GM21786 (cell line): ENCODE measurements around the gene RTCA.
"Not testable (repeated sequence)": the region's sequence is repeated elsewhere in the genome, so short reads cannot be mapped to it uniquely, and the experiment has no call there.

Source experiments
- ATAC-seq: cut with Tn5 transposase; IDR thresholded peaks from one replicate; pipeline ENCODE4 v1.9.1; 2021; ENCODE audit not compliant: unreplicated experiment

Gene RTCA

DNA sequence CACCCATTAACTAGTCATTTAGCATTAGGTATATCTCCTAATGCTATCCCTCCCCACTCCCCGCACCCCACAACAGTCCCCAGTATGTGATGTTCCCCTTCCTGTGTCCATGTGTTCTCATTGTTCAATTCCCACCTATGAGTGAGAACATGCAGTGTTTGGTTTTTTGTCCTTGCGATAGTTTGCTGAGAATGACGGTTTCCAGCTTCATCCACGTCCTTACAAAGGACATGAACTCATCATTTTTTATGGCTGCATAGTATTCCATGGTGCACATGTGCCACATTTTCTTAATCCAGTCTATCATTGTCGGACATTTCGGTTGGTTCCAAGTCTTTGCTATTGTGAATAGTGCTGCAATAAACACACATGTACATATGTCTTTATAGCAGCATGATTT is 7.6 kb upstream of the RTCA start:
- ATAC-seq, result not testable (repeated sequence)

DNA sequence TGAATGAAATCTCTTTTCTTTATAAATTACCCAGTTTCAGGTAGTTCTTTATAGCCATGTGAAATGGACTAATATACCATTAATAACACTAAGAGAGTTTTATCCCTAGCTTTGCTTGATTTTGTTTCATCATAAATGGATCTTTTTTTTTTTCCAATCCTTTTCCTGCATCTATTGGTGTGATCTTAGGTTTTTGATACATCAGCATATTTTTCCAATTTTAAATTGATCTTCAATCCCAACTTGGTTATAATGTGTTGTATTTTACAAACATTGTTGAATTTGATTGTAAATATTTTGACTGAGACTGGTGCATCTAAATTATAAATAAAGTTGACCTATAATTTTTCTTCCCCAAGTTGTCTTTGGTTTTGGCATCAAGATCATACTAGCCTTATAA is 4.3 kb upstream of the RTCA start:
- no peak for ATAC-seq

DNA sequence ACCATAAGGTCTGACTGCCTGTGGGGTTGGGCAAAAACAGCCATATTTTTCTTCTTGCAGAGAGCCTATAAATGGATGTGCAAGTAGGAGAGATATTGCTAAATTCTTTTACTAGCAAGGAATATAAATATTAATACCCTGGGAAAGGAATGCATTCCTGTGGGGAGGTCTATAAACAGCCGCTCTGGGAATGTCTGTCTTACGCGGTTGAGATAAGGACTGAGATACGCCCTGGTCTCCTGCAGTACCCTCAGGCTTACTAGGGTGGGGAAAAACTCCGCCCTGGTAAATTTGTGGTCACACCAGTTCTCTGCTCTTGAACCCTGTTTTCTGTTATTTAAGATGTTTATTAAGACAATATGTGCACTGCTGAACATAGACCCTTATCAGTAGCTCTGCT is 1.9 kb upstream of the RTCA start:
- ATAC-seq, result not testable (repeated sequence)

DNA sequence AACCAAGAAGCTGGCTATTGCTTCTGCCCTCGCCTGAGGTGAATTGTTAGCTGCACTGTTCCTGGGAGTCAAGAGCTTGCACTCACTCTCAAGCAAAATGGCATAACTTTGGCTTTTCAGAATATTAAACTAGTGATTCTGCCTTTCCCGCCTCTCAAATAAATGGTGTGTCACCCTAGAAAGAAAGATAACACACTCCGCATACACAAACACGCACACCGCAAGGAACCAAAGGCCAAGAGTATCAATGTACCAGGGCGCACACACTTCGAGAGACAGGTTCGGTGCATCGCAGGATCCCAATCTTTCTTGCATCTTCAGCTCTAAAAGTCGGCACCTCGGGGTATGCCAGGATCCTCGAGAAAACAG is 470 bp upstream of the RTCA start:
- ATAC-seq, result peak; percentile 18

DNA sequence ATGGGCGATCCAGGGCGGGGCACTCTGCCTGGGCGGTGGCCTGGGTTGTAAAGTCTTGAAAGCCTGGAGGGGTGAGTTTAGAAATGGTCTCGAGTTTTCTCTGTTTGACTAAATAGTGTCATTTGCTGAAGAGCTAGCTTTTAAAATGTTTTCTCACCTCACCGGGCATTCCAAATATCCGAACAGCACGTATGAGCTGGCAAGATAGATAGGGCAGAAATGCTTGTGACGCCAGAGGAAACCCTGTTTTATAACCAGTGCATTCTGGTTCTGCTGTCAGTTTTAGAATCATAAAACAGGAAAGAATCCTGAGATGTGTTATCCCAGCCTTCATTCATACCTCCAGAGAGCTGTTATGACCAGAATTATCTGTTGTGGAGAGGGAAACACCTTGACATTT is 725 bp downstream of the RTCA start:
- peak; percentile 16 for ATAC-seq

DNA sequence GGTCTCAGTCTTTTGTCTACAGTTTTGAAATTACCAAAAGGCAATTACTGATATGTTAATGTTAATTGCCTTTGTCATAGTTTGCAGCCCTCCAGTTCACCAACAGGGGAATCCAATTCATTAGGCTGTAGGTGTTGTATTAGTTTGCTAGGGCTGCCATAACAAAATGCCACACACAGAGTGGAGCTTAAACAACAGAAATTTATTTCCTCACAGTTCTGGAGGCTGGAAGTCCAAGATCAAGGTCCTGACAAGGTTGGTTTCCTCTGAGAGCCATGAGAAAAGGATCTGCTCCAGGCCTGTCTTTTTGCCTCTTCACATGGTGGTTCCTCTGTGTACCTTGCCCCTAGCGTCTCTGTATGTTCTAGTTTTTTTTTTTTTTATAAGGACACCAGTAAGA is 1.3 kb downstream of the RTCA start:
- ATAC-seq, result no peak

DNA sequence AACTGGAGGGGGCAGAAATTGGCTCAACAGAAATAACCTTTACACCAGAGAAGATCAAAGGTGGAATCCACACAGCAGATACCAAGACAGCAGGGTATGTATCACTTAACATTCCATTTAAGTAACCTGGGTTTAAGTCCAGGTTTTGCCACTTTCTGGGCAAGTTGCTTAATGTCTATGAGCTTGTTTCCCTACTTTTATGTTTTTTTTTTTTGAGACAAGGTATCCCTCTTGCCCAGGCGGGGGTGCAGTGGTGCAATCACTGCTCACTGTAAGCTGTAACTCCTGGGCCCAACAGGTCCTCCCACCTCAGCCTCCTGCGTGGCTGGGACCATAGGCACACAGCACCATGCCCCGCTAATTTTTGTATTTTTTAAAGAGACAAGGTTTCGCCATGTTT is 2.2 kb downstream of the RTCA start:
- no peak for ATAC-seq

DNA sequence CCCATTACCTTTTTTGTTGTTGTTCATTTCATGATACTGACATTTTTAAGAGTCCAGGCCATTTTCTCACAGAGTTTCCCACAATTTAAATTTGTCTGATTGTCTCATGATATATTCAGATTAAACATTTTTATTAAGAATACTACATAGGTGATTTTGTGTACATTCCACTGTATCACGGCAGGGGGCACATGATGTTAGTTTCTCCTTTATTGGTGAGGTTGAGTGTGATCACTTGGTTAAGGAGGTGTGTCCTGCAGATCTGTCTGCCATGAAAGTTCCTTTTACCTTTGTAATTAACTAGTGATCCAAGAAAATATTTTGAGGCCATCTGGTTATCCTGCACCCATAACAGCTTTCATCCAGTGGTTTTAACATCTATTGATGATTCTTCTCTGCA is 11.8 kb downstream of the RTCA start:
- ATAC-seq, result no peak

DNA sequence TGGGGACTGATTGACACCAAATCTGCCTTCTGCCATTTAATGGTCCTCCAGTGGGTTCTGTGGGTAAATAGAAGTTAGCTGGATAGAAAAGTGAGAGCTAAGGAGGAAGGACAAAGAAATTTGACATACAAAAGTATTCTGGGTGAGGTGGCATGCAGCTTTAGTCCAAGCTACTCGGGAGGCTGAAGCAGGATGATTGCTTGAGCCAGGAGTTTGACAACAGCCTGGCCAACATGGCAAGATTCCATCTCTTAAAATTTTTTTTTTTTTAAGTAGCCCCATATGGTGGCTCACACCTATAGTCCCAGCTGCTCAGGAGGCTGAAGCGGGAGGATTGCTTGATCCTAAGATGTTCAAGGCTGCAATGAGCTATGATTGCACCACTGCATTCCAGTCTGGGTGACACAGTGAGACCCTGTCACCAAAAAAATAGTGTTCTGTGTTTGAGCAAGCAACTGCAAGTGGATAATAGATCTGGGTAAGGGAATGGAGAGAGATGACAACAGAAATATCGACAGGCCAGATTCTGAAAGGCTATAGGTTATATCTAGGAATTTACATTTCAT is 13.4 kb downstream of the RTCA start:
- ATAC-seq, result no peak

DNA sequence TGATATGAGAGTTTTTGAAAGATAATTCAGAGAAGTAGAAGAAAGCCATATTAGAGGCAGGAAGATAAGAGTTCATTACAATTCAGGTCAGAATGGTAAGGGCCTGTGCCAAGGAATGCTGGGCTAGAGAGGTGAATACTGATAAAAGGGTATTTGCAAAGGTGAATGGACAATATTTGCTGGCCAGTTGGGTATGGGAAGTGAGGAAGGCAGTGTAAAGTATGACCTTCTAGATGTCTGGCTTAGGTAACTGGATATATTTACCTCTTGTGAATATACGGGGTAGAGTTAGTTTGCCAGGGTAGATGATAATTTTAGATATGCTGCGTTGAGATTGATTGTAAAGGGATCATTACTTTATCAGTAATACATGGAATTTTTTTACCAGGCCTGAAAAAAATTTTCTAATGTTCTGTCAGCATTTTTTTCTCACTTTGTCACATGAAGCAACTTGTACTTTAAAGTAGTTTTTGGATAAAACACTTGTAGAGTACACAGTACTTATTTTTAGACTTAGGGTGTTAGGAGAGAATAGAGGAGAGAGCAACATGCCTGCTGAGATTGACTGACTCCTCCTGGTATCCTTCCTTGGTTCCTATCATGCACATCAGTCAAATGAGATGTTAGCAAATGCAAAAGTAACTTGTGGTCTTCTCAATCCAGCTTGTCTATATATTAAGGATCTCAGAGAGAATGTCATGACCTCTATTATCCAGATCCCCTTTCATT is 14.1 kb downstream of the RTCA start:
- ATAC-seq, result no peak

DNA sequence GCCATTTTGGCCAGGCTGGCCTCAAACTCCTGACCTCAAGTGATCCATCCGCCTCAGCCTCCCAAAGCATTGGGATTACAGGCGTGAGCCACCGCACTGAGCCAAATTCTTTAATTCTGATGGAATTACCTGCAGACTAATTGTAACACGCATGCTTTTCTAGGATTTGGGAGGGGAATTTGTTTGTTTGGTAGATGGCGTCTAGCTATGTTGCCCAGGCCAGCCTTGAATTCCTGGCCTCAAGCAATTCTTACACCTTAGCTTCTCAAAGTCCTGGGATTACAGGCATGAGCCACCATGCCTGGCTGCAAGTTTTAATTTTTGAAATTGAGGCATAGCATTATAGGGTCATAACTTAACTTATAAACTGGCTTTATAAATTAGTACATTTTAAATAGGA is 18.6 kb downstream of the RTCA start:
- no peak for ATAC-seq

DNA sequence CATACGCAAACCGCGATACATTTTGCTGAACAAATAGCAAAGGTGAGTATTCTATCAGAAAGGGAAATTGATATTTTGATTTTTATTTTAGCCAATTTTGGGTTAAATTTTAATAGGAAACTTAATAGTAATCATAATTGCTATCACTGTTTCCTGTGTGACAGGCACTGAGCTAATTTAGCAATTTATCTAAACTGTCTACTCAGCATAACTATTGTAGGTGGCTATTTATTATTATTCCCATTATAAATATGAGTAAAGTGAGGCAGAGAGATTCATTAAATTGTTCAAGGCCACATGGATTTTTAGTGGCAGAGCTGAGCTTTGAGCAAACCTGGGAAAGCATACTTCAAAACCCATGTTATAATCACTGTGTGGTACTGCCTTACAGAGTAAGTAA is 21.1 kb downstream of the RTCA start:
- no peak for ATAC-seq

DNA sequence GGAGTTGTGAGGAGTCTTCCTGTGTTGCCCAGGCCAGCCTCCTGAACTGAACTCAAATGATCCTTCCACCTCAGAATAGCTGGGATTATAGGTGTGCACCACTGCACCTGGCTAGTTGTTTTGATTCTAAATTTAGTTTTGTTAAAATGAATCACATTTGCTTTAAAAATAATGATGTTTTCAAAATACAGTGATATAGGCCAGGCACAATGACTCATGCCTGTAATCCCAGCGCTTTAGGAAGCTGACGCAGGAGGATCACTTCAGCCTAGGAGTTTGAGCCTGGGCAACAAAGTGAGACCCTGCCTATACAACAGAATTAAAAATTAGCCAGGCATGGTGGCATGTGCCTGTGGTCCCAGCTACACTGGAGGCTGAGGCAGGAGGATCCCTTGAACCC is 24.3 kb downstream of the RTCA start:
- no peak for ATAC-seq

DNA sequence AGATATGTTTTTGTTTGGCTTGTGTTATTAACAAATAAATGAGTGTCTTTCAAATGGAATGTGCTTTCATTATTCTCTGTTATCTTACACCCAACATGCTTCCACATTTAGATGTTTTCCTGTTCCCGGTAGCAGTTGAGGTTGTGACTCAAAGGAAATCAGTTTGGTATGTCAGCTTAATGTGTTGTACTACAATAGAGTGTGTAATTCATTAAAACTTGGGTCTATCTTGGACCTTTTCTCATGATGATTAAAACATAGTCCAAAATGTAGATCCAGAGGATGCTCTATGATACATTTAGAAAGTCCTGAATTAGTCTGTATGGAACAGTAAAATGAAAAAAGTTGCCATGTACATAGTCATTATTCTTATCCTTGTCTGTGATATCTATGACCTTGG is 26.7 kb downstream of the RTCA start:
- no peak for ATAC-seq

DNA sequence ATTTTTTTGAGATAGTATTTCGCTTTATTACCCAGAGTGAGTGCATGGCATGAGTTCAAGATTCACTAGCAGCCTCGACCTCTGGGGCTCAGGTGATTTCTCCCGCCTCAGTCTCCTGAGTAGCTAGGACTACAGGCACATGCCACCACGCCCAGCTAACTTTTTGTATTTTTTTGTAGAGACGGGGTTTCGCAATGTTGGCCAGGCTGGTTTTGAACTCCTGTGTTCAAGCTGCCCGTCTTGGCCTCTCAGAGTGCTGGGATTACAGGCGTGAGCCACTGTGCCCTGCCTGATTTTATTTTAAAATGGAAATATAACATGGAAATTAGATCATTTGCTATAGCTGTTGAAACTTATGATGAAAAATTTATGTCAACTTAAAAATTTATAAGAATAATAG is 30.1 kb downstream of the RTCA start:
- no peak for ATAC-seq

DNA sequence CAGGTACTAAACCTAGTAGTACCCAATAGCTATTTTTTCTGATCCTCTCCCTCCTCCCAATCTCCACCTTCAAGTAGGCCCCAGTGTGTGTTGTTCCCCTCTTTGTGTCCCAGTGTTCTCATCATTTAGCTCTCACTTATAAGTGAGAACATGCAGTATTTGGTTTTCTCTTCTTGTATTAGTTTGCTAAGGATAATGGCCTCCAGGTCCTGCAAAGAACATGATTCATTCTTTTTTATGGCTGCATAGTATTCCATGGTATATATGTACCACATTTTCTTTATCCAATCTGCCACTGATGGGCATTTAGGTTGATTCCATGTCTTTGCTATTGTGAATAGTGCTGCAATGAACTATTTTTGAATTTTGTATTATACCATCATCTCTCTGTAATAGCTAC is 31.0 kb downstream of the RTCA start:
- ATAC-seq, result not testable (repeated sequence)

DNA sequence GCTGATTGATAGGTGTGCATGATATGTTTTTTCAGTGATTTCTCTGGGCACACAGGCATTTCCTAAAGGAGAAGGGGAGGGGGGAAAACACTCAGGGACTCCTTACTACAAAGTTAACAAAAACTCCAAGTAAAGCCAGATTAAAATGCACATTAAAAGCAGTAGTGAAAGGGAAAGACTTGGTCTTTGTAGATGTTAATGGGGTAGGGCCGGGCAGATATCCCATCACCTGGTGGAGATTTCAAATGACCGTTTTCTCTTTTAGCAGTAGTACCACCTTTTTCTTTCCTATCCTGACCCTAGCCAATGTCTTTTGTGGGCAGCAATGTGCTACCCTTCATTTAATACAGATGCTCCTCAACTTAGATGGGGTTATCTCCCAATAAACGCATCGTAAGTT is 32.5 kb downstream of the RTCA start:
- ATAC-seq, result no peak

DNA sequence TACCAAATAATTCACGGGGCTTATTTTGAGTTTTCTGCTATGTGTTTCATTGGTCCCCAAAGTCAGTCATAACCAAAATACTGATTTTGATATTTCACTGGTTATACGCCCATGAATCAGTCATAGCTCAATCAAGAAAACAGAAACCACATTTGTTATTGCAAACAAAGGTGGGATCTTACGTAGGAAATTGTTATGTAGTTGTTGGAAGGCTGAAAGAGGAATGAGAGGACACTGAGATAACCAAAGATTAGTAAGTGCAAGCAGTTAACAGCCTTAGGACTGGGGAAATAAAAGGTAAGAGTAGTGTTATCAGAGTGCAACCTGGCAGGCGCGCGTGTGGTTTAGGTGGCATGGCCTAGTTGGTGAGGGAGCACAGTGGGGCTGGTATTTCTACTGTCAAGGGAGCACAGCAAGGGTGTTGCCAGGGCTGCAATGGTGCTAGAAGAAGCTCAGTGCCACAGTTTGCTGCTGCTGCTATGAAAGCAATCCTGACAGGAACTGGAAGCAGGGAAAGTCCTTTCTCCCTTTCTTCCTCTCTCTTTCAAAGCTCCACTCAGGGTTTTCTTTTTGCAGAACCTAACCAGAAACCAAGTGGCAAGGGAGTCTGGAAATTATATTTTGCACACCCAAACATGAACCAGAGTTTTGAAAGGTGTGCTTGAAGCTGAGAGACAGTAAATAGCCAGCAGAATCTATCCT is 33.7 kb downstream of the RTCA start:
- ATAC-seq, result no peak

DNA sequence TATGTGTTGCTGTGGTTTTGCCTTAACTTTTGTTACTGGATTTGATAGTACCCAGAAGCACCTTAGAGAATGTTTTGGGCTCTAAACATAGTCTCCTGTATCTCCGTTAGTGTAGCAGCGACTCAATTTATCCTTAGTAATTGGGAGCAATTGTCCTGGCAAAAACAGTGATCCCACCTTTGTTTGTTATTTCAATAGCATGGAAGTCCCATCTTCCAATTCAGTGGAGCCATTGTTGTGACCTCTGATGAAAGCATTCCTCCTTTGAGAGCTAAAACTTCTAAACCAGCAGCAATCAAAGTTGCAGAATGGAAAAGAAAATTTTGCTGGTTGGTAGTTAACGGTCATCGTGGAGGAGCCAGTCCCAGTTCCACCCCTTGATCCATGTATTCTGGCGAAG is 34.7 kb downstream of the RTCA start:
- ATAC-seq, result no peak

DNA sequence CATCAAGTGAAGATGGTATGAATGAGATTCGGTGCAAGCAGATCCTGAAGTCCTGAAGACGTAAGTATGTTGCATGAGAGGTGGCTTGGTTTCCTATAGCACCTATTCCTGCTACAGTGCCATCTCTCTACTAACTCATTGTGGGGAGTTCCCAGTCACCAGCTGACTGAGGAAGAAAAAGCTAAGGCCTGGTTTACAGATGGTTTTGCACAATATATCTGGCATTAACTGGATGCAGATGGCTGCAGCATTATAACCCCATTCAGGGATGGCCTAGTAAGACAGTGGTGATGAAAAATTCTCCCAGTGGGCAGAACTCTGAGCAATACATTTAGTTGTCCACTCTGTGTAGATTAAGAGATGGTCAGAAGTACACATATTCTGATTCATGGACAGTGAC is 36.7 kb downstream of the RTCA start:
- no peak for ATAC-seq

DNA sequence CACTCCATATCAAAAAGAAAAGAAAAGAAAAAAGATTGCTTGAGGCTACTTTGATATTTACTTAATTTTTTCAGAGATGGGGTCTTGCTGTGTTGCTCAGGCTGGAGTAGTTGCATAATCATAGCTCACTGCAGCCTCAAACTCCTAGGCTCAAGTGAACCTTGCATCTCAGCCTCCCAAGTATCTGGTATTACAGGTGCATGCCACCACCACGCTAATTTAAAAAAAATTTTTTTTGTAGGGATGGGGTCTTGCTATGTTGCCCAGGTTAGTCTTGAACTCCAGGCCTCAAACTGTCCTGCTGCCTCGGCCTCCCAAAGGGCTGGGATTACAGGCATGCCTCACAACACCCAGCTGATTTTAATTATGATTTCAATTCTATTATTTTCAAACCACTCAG is 38.2 kb downstream of the RTCA start:
- ATAC-seq, result no peak

DNA sequence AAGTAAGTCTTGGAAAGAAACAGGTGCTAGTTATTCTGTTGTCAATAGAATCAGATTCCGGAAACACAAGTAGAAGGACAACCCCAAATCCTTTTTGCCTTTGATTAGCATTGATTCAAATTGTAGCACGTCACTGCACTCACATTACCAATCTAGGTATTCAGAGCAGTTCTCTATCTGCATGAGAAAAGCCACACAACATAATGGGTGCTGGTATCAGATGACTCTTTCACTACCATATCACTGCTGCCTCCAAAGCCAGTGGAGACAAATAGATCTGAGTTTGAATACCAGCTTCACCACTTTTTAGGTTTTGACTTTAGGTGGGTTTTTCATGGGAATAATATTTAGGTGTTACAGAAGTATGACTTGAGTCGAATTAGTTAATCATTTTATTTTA is 38.9 kb downstream of the RTCA start:
- ATAC-seq, result no peak

DNA sequence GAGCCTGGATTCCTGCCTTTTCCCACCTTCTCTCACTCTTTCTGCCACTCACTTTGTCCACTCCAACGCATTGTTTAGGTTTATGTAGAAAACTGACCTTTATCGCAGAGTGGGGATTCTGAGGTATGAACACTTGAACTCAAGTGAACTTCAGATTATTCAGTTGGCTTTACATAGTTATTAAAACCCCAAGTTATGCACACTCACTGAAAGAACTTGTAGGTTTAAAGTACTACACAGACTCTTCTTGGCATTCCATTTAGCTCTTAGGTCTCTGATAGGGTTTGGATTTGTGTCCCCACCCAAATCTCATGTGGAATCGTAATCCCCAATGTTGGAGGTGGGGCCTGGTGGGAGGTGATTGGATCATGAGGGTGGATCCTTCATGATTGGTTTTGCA is 39.9 kb downstream of the RTCA start:
- no peak for ATAC-seq
